GM18511 (cell line): ENCODE data around the gene TPST2.

ENCODE experiments used
- ATAC-seq: cut with Tn5 transposase; IDR thresholded peaks from one replicate; pipeline ENCODE4 v1.9.1; 2021; ENCODE audit warnings: mild to moderate bottlenecking, moderate library complexity; ENCODE audit not compliant: unreplicated experiment

Gene TPST2

DNA sequence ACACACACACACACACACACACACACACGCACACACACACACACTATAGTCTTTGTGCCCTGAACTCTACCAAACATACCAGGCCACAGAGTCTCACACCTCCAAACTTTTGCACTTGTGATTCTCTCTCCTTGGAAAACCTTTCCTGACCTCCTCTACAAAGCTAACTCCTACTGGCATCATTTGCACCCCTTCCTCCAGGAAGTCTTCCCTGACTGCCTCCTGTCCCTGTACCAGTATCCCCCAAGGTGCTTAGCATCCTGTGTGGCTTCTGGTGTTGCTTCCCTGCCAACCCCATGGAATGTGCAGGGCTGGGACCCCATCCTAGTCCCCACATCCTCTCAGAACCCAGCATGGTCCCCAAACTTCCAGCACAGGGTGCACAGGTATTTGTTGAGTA lies 8.9 kb downstream of the TPST2 start:
- no peak for ATAC-seq

DNA sequence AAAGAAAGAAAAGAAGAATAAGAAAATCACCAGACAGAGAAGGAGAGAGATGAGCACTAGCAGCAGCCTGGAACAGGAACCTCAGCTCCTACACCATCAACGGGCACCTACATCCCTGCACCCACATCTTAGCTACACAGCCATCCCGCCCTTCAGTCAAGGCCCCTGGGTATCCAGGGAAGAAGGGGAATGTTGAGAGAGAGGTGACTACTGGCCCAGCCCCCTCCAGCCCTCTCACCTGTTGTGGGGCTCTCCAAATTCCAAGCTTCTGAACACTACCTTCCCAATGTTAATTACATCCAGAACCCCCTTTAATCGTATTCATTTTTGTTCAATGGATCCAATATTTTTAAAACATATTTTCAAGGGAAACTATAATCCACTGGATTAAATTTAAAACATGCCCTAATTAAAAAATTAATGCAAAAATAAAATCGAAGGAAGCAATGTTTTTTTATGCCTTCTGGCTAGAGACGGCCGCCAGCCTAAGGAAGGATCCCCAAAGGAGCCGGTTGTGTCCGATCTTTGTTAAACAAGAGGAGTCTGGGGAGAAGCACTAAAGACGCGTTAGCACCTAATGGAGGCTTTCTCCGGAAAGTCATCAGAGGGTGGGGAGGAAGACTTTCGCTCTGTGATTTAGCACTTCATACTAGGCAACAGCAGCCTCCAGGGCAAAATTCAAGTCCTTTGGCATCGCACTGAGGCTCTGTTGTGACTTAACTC lies 9.5 kb downstream of the TPST2 start:
- no peak for ATAC-seq

DNA sequence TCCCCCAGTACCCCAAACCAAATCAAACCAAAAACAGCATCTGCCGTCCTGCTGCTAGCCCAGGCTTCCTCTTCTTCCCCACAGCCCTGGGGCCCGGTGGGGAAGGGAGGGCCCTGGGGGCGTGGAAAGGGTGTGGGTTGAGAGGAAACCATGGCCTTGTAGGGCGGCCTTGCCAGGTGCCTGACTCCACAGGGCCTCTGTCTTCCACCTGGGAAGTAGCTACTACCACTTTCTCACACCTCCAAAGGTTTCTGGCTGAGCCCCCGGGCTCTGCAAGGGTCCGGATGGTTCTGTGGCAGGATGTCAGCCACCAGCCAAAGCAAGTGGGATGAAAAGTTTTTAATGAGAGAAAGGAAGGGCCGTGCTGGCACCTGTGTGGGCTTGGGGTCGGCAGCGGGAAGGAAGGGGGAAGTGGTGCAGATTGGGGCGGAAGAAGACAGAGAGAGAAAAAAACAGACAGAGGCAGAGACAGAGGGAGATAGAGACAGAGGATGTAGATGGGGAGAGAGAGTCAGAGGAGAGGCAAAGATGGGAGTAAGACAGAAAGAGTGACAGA lies 10.5 kb downstream of the TPST2 start:
- peak; percentile 83 for ATAC-seq

DNA sequence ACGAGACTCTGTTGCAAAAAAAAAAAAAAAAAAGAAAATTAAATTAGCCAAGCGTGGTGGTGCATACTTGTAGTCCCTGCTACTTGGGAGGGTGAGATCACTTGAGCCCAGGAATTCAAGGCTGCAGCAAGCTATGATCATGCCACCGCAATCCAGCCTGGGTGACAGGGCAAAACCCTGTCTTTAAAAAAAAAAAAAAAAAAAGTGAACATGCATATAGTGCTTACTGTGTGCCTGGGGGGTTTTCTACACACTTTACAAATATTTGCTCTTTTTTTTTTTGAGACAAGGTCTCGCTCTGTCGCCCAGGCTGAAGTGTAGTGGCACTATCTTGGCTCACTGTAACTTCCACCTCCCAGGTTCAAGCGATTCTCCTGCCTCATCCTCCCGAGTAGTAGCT lies 12.9 kb downstream of the TPST2 start:
- ATAC-seq, result no peak

DNA sequence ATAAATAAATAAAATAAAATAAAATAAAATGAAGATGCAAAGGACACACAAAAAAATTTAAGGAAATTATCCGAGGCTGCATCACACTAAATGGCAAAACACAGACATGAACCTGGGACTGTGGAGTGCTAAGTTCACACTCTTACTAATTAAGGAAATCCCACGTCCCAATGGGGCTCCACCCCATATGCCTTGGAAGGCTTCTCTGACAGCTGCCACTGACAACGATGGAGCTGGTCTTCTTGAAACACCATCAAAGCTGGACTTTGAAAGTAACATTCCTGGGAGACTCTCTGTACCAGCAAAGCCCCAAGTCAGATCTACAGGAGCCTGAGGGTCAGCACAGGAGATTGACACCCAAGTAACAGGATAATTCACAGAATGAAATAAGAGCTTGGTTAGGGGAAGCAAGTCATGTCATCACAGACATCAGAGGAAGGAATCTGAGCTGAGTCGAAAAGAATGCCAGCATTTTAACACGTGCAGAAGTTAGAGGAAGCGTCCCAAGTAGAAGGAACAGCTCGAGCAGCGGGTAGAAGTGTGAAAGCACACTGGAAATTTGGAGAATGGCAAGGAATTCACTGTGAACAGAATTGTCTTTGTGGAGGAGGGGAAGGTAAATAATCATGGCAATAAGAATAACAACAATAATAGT lies 13.8 kb downstream of the TPST2 start:
- ATAC-seq, result no peak

DNA sequence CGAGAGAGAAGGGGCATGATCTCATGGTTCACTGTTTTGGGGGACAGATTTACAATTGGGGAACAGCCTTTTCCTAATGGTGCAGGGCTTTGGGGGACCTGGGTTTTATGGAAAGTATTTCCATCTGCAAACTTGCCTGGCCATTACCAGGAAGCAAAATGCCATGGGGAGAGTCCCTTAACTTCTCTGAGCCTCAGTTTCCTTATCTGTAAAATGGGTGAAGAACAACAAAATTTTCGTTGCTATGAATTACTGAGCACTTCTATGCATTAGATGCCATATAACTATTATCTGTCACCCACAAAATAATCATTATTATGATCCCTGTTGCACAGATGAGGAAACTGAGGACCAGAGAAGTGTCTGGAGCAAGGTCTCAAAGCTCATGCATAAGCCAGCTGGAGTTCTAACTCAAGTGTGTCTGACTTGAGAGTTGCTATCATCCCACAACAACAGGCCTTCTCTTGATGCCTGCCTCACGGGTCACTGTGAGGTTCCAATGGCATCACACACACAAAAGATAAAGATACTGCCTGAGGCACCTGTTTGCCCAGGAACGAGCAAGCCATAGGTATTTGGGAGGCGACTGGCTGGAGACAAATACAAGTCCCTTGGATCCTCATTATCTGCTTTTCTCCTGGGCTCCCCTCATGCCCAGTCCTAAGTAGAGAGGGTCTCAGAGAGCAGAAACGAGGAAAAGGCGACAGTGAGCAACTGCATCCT lies 15.8 kb downstream of the TPST2 start:
- no peak for ATAC-seq

DNA sequence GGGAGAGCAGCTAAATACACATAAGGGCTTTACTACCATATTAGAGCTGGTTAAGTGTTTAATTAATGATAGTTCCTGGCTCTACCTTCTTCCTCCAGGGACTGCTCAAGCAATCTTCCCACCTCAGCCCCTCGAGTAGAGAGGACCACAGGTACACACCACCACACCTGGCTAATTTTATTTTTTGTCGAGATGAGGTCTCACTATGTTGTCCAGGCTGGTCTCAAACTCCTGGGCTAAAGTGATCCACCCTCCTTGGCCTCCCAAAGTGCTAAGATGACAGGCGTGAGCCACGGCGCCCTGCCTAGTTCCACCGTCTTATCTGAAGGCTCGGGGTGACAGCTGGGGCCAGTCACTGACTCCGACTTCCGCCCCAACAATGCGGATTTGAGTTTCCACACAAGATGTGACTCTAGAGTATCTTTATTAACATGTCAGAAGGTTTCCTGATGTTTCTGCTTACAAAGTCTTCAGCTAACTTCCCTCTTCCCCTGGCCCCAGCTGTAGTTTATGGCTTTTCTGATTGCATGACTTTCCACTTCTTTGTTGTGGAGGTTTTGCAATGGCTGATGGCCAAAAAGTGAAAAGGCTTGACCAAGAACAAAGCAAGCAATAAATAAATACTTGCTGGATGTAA lies 16.8 kb downstream of the TPST2 start:
- ATAC-seq, result no peak

DNA sequence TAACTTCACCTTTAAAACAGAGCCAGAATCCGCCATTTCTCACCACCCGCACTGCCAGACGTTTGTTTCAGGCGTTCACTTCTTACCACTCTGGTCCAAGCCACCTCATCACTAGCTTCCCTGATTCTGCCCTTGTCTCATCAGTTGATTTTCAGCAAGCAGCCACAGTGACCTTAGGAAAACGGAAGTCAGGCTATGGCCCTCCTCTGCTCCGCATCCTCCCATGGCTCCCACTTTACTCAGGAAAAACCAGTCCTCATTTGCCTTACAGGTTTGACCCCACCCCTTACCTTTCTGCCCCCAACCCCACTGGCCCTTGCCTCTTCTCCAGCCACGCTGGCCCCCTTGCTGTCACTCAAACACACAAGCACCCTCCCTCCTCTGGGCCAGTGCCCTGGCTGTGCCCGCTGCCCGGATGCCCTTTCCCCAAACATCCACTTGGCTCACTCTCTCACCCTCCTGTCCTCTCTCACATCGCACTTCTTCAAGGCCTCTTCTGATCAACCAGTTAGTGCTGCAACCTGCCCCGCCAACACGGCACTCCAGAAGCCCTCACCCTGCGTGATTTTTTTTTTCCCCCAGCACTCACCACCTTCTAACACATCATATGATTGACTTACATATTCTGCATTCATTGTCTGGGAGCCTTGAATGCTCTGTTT lies 18.9 kb downstream of the TPST2 start:
- ATAC-seq, result no peak

DNA sequence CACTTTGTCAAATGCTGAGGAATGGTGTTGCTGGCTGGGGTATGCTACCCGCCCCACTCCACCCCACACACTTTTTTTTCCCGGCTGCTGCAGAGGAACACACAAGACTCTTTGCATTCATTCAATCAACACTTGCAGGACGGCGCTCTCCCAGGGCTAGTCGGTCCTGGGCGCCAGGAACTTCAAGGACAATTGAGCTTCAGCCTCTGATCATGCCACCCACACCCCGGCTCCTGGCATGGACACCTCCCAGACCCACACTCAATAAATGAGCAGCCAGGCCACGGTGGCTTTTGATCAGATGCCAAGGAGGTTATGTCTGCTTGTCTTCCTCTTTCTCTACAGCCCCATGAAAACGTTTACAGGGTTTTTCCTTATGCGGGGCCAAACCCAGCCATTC lies 19.8 kb downstream of the TPST2 start:
- no peak for ATAC-seq

DNA sequence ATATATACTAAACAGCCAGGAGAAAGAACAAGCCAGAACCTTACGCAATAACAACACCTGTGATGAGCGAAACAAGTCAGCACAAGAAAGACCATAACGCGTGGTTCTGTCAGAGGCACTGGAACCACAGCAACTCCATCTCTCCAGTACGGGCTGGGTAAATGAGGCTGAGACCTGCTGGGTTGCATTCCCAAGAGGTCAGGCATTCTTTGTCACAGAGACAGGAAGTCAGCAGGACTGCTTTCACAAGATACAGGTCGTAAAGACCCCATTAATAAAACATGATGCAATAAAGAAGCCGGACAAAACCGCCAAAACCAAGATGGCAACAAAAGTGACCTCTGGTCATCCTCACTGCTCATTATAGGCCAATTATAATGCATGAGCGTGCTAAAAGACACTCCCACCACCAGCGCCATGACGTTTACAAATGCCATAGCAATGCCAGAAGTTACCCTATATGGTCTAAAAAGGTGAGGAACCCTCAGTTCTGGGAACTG lies 21.7 kb downstream of the TPST2 start:
- ATAC-seq, result no peak

DNA sequence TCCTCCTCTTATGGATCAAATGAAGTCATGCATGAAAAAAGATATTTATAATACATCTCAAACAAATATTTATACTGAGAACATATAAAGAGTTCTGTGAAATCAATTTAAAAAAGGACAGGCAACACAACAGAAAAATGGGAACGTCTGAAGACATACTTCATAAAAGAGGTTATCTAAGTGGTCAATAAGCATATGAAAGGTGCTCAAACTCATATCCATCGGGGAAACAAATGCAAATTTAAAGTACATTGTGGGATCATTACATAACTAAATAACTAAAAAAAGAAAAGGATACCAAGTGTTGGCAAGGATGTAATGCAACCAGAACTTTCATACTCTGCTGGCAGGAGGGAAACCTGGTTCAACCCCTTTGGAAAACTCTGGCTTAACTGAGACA lies 22.3 kb downstream of the TPST2 start:
- no peak for ATAC-seq

DNA sequence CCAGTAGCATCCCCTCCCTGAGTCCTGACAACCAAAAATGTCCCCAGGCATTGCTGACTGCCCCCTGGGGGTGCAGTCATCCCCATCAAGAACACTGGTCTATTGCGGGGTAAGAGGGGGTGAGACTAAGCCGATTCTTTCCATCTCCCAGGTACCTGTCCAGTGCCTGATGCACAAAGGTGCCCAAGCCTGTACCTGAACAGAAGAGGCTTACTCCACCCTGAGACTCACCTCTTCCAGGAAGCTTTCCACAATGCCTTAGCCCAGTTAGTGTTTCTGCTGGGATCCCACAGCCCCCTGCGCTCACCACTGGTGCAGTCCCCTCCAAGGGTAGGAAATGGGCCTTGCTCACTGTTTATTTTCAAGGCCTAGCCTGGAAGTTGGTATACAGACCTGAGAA lies 22.9 kb downstream of the TPST2 start:
- ATAC-seq, result no peak

DNA sequence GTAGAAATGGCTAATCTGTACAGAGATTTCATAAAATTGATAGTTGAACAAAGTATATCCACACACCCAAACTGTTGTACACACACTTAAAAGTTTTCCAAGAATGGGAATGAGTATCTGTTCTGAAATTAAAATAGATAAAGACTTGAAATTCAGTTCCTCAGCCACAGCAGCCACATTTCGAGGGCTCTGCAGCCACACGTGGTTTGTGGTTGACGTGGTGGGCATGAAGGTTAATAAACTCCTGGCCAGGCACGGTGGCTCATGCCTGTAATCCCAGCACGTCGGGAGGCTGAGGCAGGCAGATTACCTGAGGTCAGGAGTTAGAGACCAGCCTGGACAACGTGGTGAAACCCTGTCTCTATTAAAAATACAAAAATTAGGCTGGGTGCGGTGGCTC lies 24.0 kb downstream of the TPST2 start:
- no peak for ATAC-seq

DNA sequence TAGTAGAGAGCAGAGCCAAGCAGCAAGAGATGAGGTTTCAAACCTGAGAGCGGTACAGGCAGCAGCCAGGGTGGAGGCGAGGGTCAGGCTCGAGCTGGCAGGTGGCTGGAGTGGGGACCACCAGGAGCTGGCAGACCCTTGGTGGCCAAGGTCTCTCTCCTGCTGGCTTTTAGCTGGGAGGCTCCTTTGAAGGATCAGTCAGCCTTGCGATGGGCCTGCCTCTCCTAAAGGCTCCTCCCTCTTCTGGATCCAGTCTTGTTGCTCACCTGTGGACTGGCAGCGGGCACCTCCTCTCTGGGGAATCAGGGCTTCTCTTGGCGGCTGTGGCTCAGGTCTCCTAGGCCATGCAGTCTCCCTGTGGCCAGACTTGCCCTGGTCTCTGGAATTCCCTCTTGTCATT lies 24.8 kb downstream of the TPST2 start:
- no peak for ATAC-seq

DNA sequence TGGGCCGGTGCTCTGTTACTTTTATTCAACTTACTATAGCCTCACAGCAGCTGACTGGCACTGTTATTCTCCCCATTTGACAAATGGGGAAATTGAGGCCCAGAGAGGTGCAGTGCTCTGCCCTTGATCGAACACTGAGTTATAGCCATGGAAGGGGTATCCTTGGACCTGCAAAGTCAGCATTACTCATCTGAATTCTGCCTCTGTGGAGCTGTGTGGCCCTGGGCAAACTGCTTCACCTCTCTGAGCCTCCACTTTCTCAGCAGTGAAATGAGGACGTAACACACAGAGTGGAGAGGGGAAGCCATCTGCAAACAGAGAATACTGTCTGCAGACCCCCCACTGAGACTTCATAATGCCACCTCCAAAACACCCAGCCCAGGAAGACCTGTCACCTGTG lies 25.3 kb downstream of the TPST2 start:
- ATAC-seq, result no peak

DNA sequence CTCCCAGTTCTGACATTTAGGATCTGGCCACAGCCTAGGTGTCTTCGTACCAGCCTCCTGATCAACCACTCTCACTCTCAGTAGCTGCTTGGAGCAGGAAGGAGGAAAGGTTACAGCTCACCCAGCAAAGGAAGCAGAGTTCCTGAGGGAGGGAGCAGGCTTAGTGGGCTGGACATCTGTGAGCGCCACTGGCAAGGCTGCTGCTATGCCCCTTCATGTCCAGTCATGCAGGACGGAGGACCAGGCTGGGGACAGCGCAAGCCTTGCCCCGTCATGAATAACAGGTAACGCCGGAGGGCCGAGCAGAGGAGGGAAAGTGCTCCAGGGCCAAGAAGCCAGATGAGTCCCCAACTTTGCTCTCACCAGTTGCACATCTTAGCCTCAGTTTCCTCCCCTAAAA lies 25.8 kb downstream of the TPST2 start:
- ATAC-seq, result no peak

DNA sequence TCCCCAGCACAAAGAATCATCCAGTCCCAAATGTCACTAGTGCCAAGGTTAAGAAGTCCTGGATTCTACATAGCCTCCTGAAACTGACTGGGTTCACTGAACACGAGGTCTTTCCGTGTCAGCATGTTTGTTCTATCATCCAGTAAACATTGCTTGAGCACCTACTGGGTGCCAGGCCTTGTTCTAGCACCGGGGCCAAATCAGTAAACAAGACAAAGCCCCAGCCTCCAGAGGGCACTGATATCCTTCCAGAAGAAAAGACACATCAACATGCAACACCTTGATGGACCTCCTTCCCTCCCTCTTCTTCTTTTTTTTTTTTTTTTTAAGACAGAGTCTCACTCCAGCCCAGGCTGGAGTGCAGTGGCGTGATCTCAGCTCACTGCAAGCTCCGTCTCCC lies 26.9 kb downstream of the TPST2 start:
- no peak for ATAC-seq

DNA sequence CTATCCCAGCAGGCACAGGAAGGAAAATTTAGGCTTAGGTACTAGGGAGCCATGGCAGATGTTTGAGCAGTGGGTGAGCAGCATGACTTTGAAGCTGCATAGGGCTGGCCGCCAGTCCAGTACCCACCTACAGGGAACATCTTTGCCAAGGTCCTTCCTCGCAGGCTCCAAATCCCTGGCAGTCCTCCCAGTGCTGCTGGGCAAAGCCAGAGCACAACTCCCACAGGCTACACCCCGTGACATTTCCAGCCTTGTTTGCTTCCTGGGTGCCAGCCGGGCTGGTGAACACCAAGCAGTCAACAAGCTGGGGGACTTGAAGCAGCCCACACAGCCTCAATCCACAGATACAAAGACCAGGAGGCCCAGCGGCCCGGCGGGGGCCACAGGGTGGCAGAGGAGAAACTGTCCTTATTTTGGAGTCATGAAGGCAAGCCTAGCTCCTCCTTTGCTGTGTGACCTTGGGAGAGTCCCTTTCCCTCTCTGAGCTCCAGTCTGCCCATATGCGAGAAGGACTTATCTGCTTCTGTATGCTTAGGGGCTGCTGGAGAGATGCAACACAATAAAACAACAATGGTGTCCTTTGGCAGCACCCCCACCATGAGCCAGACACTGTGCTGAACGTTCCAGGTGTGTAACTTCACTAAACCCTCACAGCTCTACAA lies 28.0 kb downstream of the TPST2 start:
- no peak for ATAC-seq

DNA sequence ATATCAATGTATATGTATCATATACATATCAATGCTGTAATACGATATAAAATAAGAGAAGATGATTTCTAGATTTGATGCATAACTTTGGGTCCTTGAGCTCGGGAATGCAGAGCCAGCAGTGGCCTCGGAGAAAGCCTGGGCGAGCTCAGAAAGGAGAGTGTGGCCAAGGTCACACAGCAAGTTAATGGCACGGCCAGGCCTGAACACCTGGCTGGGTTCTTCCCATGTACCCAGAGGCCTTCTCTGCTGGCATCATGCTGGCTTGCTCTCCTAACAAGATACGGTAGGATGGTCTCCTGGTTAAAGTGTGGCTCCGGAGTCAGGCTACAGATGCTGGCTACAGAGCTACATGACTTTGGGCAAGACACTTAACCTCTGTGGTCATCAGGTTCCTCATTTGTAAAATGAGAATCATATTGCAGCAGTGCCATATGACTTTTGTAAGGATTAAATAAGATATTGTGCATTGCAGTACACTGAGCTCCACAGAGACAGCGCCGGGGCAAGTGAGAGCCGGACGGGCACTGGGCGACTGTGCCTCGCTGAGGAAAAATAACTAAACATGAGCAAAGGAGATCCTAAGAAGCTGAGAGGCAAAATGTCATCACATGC lies 29.9 kb downstream of the TPST2 start:
- ATAC-seq, result no peak
